SK-N-SH (cell line): ENCODE data around the gene INPP5A. TPM values are rescaled to one million over a fixed set of nuclear protein-coding genes. Genes with fewer than 3 reads are reported as not detected.

ENCODE experiments used
- CTCF ChIA-PET: fragments of 300-600, 350-600 bp; formaldehyde crosslinking; extraction: SDS; loops from one replicate; lab custom pipeline; 2021; lab: Yijun Ruan, JAX
- POLR2A ChIA-PET: fragments of 350-600 bp; sonication (Branson Sonifier 250); formaldehyde crosslinking; extraction: SDS; loops from one replicate; lab custom pipeline; 2020; ENCODE audit warnings: antibody characterized with exemption, inconsistent platforms; lab: Yijun Ruan, JAX
- DNase-seq: peaks from one replicate; pipeline ENCODE4 v3.0.0; 2012
- H2AFZ ChIP-seq: fragments of 200-600 bp; sonication (generic); 2 replicates; pipeline ENCODE4 v1.8.1; 2016; ENCODE audit warnings: antibody characterized with exemption, mild to moderate bottlenecking, low read depth
- H3F3A ChIP-seq: fragments of 200-600 bp; sonication (generic); replicated peaks from 2 replicates; pipeline ENCODE3; 2016; ENCODE audit warnings: antibody characterized with exemption, mild to moderate bottlenecking; ENCODE audit not compliant: insufficient read depth
- H3K27ac ChIP-seq, 2 experiments: fragments of 200-500 bp in 1 of 2; fragments of 200-600 bp in 1 of 2; sonication (Bioruptor generic) in 1 of 2; sonication (generic), shearing (Covaris generic) in 1 of 2; 2 replicates each; pipeline versions ENCODE4 v1.5.1 to v1.6.1; 2014 to 2016; ENCODE audit warnings: low read depth in 2 of 2, inconsistent platforms in 1 of 2, low read length in 1 of 2, mild to moderate bottlenecking in 1 of 2, mixed read lengths in 1 of 2
- H3K27me3 ChIP-seq: fragments of 200-600 bp; sonication (generic), shearing (Covaris generic); 2 replicates; pipeline ENCODE4 v1.6.1; 2016; ENCODE audit warnings: mixed run types; ENCODE audit not compliant: insufficient read depth
- H3K36me3 ChIP-seq, 2 experiments: fragments of 200-500 bp in 1 of 2; fragments of 200-600 bp in 1 of 2; sonication (Bioruptor generic) in 1 of 2; sonication (generic) in 1 of 2; replicated peaks in 1 of 2; 2 replicates each; pipeline versions ENCODE3 to v1.5.1; 2014 to 2016; ENCODE audit warnings: low read length in 1 of 2, mild to moderate bottlenecking in 1 of 2; ENCODE audit not compliant: insufficient read depth in 2 of 2, control insufficient read depth in 1 of 2
- H3K4me1 ChIP-seq, 2 experiments: fragments of 200-500 bp in 1 of 2; fragments of 200-600 bp in 1 of 2; sonication (Bioruptor generic) in 1 of 2; sonication (generic), shearing (Covaris generic) in 1 of 2; 2 replicates each; pipeline versions ENCODE4 v1.5.1 to v1.6.1; 2014 to 2016; ENCODE audit warnings: low read depth in 1 of 2, low read length in 1 of 2, mixed run types in 1 of 2; ENCODE audit not compliant: insufficient read depth in 2 of 2, control insufficient read depth in 1 of 2
- H3K4me2 ChIP-seq: fragments of 200-600 bp; sonication (generic), shearing (Covaris generic); 2 replicates; pipeline ENCODE4 v1.6.1; 2017; ENCODE audit warnings: mixed run types
- H3K4me3 ChIP-seq, 2 experiments: fragments of 200-500 bp in 1 of 2; fragments of 200-600 bp in 1 of 2; sonication (Bioruptor generic) in 1 of 2; sonication (generic), shearing (Covaris generic) in 1 of 2; 2 replicates each; pipeline versions ENCODE4 v1.5.1 to v1.8.1; 2014 to 2016; ENCODE audit warnings: low read depth in 2 of 2, inconsistent platforms in 1 of 2, low read length in 1 of 2, mild to moderate bottlenecking in 1 of 2, mixed read lengths in 1 of 2, moderate library complexity in 1 of 2
- H3K79me2 ChIP-seq: fragments of 200-600 bp; sonication (generic); 2 replicates; pipeline ENCODE4 v1.8.1; 2017; ENCODE audit warnings: mild to moderate bottlenecking; ENCODE audit not compliant: insufficient read depth
- H3K9ac ChIP-seq: fragments of 200-600 bp; sonication (generic); 2 replicates; pipeline ENCODE4 v1.6.1; 2017; ENCODE audit warnings: mixed run types
- H3K9me2 ChIP-seq: fragments of 200-600 bp; sonication (generic); 2 replicates; pipeline ENCODE4 v1.6.1; 2017; ENCODE audit warnings: mixed run types
- H3K9me3 ChIP-seq: fragments of 200-600 bp; sonication (generic); 2 replicates; pipeline ENCODE4 v1.6.1; 2017; ENCODE audit warnings: mixed run types, mild to moderate bottlenecking, moderate library complexity
- H4K20me1 ChIP-seq: fragments of 200-600 bp; sonication (generic); 2 replicates; pipeline ENCODE4 v1.6.1; 2017; ENCODE audit warnings: mild to moderate bottlenecking, mixed run types; ENCODE audit not compliant: insufficient read depth
- CHD2 ChIP-seq: fragments of 150-350 bp; IDR thresholded peaks from 2 replicates; pipeline ENCODE4 v1.6.1; 2018; ENCODE audit warnings: low read length; ENCODE audit not compliant: partially characterized antibody
- ELF1 ChIP-seq: IDR thresholded peaks from 2 replicates; pipeline ENCODE4 v1.4.0; 2012
- EP300 ChIP-seq, 2 experiments: IDR thresholded peaks; 2 replicates each; pipeline versions ENCODE4 v1.4.0 to v1.6.1; 2012; ENCODE audit warnings: borderline replicate concordance in 1 of 2, low read depth in 1 of 2, low read length in 1 of 2
- FOSL2 ChIP-seq: IDR thresholded peaks from 2 replicates; pipeline ENCODE4 v1.4.0; 2012; ENCODE audit warnings: low read depth, mild to moderate bottlenecking, moderate library complexity, borderline replicate concordance
- FOXM1 ChIP-seq: IDR thresholded peaks from 2 replicates; pipeline ENCODE4 v1.4.0; 2012; ENCODE audit warnings: low read depth, mild to moderate bottlenecking
- GABPA ChIP-seq: IDR thresholded peaks from 2 replicates; pipeline ENCODE4 v1.4.0; 2012; ENCODE audit warnings: low read depth, mild to moderate bottlenecking
- GATA2 ChIP-seq: sonication (generic); formaldehyde crosslinking; IDR thresholded peaks from 2 replicates; pipeline ENCODE4 v1.5.0; 2020; ENCODE audit warnings: mild to moderate bottlenecking, missing genetic modification reagents
- NRF1 ChIP-seq: IDR thresholded peaks from 2 replicates; pipeline ENCODE4 v1.6.1; 2012; ENCODE audit warnings: low read depth, mild to moderate bottlenecking, low read length
- POLR2AphosphoS5 ChIP-seq: IDR thresholded peaks from 2 replicates; pipeline ENCODE4 v1.6.1; 2012; ENCODE audit warnings: low read depth, low read length
- RXRA ChIP-seq: IDR thresholded peaks from 2 replicates; pipeline ENCODE4 v1.4.0; 2012; ENCODE audit warnings: low read depth, mild to moderate bottlenecking, borderline replicate concordance
- SMC3 ChIP-seq: IDR thresholded peaks from 2 replicates; pipeline ENCODE4 v1.6.1; 2012; ENCODE audit warnings: low read depth, low read length, improper control_type of control experiment
- TAF1 ChIP-seq: IDR thresholded peaks from 2 replicates; pipeline ENCODE4 v1.6.1; 2012; ENCODE audit warnings: low read depth, mild to moderate bottlenecking, low read length, moderate library complexity, borderline replicate concordance
- TCF12 ChIP-seq: IDR thresholded peaks from 2 replicates; pipeline ENCODE4 v1.4.0; 2012
- WGBS: methylation state at CpG from one replicate; pipeline ENCODE4 v1.1.6; 2017; ENCODE audit warnings: low lambda C conversion rate; 5-methylcytosine and 5-hydroxymethylcytosine counted together
- polyA plus RNA-seq, 3 experiments: library from polyadenylated mRNA; depleted of rRNA; stranded (reverse); fragments of >200 nt; gene quantifications; 2 replicates each; pipeline ENCODE4 v1.2.3, GENCODE V29; 2012
- TF ChIP-seq, protein P1 (sequence below): fragments of 150-350 bp; IDR thresholded peaks from 2 replicates; pipeline ENCODE4 v1.6.1; 2017; ENCODE audit warnings: antibody characterized with exemption, low read length, low read depth, borderline replicate concordance
- TF ChIP-seq, protein P2 (sequence below): fragments of 200-600 bp; sonication (generic); IDR thresholded peaks from 2 replicates; pipeline ENCODE4 v1.6.1; 2017; ENCODE audit warnings: antibody characterized with exemption, mild to moderate bottlenecking, moderate library complexity
- TF ChIP-seq, protein P3 (sequence below): IDR thresholded peaks from 2 replicates; pipeline ENCODE4 v1.6.1; 2012; ENCODE audit warnings: mild to moderate bottlenecking, low read depth, low read length, moderate library complexity

The INPP5A gene
- polyA plus RNA-seq, 1 of the 3 experiments (the other 2 are of a cell fraction) = 12.0 TPM

DNA sequence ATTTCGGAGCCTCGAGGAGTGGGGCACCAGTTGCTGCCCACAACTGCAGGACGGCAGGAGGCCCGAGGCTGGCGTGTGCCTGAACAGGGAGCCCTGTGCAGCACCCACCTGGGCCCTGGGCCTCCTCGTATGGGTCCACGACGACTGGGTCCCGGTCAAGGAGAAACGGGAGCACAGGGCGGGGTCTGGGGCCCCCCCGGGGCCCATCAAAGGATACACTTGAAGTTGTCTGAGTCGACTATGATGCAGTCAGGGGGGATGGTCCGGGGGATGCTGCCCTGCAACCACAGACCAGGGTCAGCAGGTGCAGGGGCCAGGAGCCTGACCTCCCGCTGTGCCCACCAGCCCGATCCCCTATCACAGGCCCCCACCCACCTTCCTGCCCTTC lies 276.9 kb downstream of the INPP5A start:
- H3K9me2 ChIP-seq = no peaks in the 10 kb centered on the region
- no peak overlapping the region for H3K9ac ChIP-seq
- ChIA-PET POLR2A (no interaction called here), CTCF (interaction anchor here (1.5 kb wide), 1 partner anchor 160 kb away, joined by 4 read pairs; no protein-coding TSS in a partner anchor)
- no peak overlapping the region for H2AFZ ChIP-seq
- peaks cover 13% of the 10 kb centered on the region; the same call in 1 of the 2 replicates for H3K27me3 ChIP-seq
- no peaks in the 10 kb centered on the region for H3K9me3 ChIP-seq
- no peak for DNase-seq
- no peak overlapping the region for H3K27ac ChIP-seq
- H3K4me2 ChIP-seq = no peak overlapping the region
- no peak overlapping the region for H3K4me3 ChIP-seq
- no peaks in the 10 kb centered on the region for H3K36me3 ChIP-seq
- TF ChIP-seq GATA2 (CRISPR knock-in tag) (no peak), FOXM1 (no peak), NRF1 (no peak), POLR2AphosphoS5 (no peak), CHD2 (no peak), GABPA (no peak), TCF12 (no peak), SMC3 (no peak), RXRA (no peak), TAF1 (no peak), FOSL2 (no peak), EP300 (IDR thresholded peaks at IDR 0.05; ENCODE audit: borderline replicate concordance in 1 of 2, low read depth in 1 of 2, low read length in 1 of 2) (no peak), ELF1 (no peak)
- TF ChIP-seq, protein P1, sequence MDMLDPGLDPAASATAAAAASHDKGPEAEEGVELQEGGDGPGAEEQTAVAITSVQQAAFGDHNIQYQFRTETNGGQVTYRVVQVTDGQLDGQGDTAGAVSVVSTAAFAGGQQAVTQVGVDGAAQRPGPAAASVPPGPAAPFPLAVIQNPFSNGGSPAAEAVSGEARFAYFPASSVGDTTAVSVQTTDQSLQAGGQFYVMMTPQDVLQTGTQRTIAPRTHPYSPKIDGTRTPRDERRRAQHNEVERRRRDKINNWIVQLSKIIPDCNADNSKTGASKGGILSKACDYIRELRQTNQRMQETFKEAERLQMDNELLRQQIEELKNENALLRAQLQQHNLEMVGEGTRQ = no peak
- TF ChIP-seq, protein P2, sequence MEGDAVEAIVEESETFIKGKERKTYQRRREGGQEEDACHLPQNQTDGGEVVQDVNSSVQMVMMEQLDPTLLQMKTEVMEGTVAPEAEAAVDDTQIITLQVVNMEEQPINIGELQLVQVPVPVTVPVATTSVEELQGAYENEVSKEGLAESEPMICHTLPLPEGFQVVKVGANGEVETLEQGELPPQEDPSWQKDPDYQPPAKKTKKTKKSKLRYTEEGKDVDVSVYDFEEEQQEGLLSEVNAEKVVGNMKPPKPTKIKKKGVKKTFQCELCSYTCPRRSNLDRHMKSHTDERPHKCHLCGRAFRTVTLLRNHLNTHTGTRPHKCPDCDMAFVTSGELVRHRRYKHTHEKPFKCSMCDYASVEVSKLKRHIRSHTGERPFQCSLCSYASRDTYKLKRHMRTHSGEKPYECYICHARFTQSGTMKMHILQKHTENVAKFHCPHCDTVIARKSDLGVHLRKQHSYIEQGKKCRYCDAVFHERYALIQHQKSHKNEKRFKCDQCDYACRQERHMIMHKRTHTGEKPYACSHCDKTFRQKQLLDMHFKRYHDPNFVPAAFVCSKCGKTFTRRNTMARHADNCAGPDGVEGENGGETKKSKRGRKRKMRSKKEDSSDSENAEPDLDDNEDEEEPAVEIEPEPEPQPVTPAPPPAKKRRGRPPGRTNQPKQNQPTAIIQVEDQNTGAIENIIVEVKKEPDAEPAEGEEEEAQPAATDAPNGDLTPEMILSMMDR = no peak
- TF ChIP-seq, protein P3, sequence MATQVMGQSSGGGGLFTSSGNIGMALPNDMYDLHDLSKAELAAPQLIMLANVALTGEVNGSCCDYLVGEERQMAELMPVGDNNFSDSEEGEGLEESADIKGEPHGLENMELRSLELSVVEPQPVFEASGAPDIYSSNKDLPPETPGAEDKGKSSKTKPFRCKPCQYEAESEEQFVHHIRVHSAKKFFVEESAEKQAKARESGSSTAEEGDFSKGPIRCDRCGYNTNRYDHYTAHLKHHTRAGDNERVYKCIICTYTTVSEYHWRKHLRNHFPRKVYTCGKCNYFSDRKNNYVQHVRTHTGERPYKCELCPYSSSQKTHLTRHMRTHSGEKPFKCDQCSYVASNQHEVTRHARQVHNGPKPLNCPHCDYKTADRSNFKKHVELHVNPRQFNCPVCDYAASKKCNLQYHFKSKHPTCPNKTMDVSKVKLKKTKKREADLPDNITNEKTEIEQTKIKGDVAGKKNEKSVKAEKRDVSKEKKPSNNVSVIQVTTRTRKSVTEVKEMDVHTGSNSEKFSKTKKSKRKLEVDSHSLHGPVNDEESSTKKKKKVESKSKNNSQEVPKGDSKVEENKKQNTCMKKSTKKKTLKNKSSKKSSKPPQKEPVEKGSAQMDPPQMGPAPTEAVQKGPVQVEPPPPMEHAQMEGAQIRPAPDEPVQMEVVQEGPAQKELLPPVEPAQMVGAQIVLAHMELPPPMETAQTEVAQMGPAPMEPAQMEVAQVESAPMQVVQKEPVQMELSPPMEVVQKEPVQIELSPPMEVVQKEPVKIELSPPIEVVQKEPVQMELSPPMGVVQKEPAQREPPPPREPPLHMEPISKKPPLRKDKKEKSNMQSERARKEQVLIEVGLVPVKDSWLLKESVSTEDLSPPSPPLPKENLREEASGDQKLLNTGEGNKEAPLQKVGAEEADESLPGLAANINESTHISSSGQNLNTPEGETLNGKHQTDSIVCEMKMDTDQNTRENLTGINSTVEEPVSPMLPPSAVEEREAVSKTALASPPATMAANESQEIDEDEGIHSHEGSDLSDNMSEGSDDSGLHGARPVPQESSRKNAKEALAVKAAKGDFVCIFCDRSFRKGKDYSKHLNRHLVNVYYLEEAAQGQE = no peak
- no peaks in the 10 kb centered on the region for H3F3A ChIP-seq
- no peaks in the 10 kb centered on the region for H3K4me1 ChIP-seq
- no peaks in the 10 kb centered on the region for H4K20me1 ChIP-seq
- 73% methylated on average over 9 of the region's 16 CpGs for WGBS
- no peaks in the 10 kb centered on the region for H3K79me2 ChIP-seq
